Diencephalon (tissue), 1 donor: ENCODE measurements around the gene PUDP. TPM values are rescaled to one million over a fixed set of nuclear protein-coding genes. Genes with fewer than 3 reads are reported as not detected.

Experiments
- small RNA-seq: library from RNA; depleted of rRNA; stranded (forward); fragments of <200 nt; gene quantifications from one replicate; pipeline ENCODE3, GENCODE V24; 2014
- total RNA-seq: library from RNA; depleted of rRNA; stranded (reverse); fragments of >200 nt; gene quantifications from one replicate; pipeline ENCODE4 v1.2.3, GENCODE V29; 2014

PUDP gene
- total RNA-seq: 7.6 TPM

GRCh38 chrX:7147978-7148854 is at the start of gene PUDP:
Gene PUDP (minus strand): TSS chrX:7148153. CDS start chrX:7148113, 40 bp downstream.

GRCh38 chrX:7147413-7147977 is 458 bp downstream of the PUDP start, which contains the start of gene STS:
Gene STS (plus strand): TSS chrX:7147712. CDS start chrX:7253200, 105,488 bp downstream.

Small RNA genes lying within 50 kb of the gene (small RNA-seq; reads per million reads assigned to genes)
- gene MIR4767: not detected

Other genes with a start within 250 kb of the PUDP start
- 11.5 TPM for gene STS, start 441 bp downstream of the PUDP start, total RNA-seq